GM23338 (cell line): ENCODE data around the gene TOM1L2. TPM values are rescaled to one million over a fixed set of nuclear protein-coding genes. Genes with fewer than 3 reads are reported as not detected.

Source experiments
- ATAC-seq: fragments of 200-7000 bp; cut with Tn5 transposase; 3 replicates; pipeline ENCODE4 v1.9.1; 2020
- DNase-seq: peaks from one replicate; pipeline ENCODE4 v3.0.0-alpha.2; 2015; ENCODE audit warnings: low spot score
- H2AFZ ChIP-seq: fragments of 200-600 bp; sonication (generic); 2 replicates; pipeline ENCODE4 v1.8.0; 2016; ENCODE audit warnings: antibody characterized with exemption, mild to moderate bottlenecking, moderate library complexity
- H3F3A ChIP-seq: fragments of 200-600 bp; sonication (generic); replicated peaks from 2 replicates; pipeline ENCODE4 v1.8.0; 2017; ENCODE audit warnings: antibody characterized with exemption, mixed run types, low read depth
- H3K27ac ChIP-seq: fragments of 200-600 bp; sonication (generic); 2 replicates; pipeline ENCODE4 v1.6.1; 2016; ENCODE audit warnings: low read depth
- H3K27me3 ChIP-seq: fragments of 200-600 bp; sonication (generic); 2 replicates; pipeline ENCODE4 v1.8.0; 2016; ENCODE audit warnings: mild to moderate bottlenecking, mixed run types, moderate library complexity; ENCODE audit not compliant: insufficient read depth
- H3K36me3 ChIP-seq: fragments of 200-600 bp; sonication (generic); 2 replicates; pipeline ENCODE4 v1.8.0; 2016; ENCODE audit warnings: mild to moderate bottlenecking; ENCODE audit not compliant: insufficient read depth
- H3K4me1 ChIP-seq: fragments of 200-600 bp; sonication (generic); 2 replicates; pipeline ENCODE4 v1.8.0; 2016; ENCODE audit warnings: mild to moderate bottlenecking, moderate library complexity; ENCODE audit not compliant: insufficient read depth
- H3K4me2 ChIP-seq: fragments of 200-600 bp; sonication (generic); 2 replicates; pipeline ENCODE4 v1.7.1; 2017; ENCODE audit warnings: mixed run types
- H3K4me3 ChIP-seq: fragments of 200-600 bp; sonication (generic); 2 replicates; pipeline ENCODE4 v1.6.1; 2016; ENCODE audit warnings: mixed run types
- H3K79me2 ChIP-seq: fragments of 200-600 bp; sonication (generic); replicated peaks from 2 replicates; pipeline ENCODE4 v1.8.0; 2017; ENCODE audit warnings: mild to moderate bottlenecking; ENCODE audit not compliant: insufficient read depth
- H3K9me2 ChIP-seq: fragments of 200-600 bp; sonication (generic); 2 replicates; pipeline ENCODE4 v1.8.0; 2017; ENCODE audit not compliant: insufficient read depth
- H4K20me1 ChIP-seq: fragments of 200-600 bp; sonication (generic); replicated peaks from 2 replicates; pipeline ENCODE4 v1.8.0; 2017; ENCODE audit warnings: mild to moderate bottlenecking; ENCODE audit not compliant: insufficient read depth
- H3K27ac Mint-ChIP-seq: 2 replicates; pipeline ENCODE4 v1.8.0; 2020; ENCODE audit warnings: inconsistent platforms, mild to moderate bottlenecking, moderate library complexity, mixed read lengths
- H3K27me3 Mint-ChIP-seq: 3 replicates; pipeline ENCODE4 v1.8.0; 2022; ENCODE audit warnings: low read depth, mild to moderate bottlenecking, moderate library complexity, mixed read lengths, inconsistent platforms; ENCODE audit not compliant: insufficient read depth, poor library complexity
- H3K36me3 Mint-ChIP-seq: 3 replicates; pipeline ENCODE4 v1.8.0; 2021; ENCODE audit warnings: low read depth, mild to moderate bottlenecking, inconsistent platforms, moderate library complexity, mixed read lengths
- H3K4me1 Mint-ChIP-seq: 3 replicates; pipeline ENCODE4 v1.8.0; 2020; ENCODE audit warnings: mild to moderate bottlenecking, inconsistent platforms, mixed read lengths
- H3K4me3 Mint-ChIP-seq: 3 replicates; pipeline ENCODE4 v1.8.0; 2021; ENCODE audit warnings: moderate library complexity, mild to moderate bottlenecking, inconsistent platforms, mixed read lengths
- H3K9me3 Mint-ChIP-seq: 3 replicates; pipeline ENCODE4 v1.8.0; 2020; ENCODE audit warnings: moderate library complexity, mild to moderate bottlenecking, inconsistent platforms, mixed read lengths
- CREB1 ChIP-seq: fragments of 250-450 bp; sonication (Bioruptor Pico); IDR thresholded peaks from 2 replicates; pipeline ENCODE4 v1.5.0; 2020; ENCODE audit warnings: low read depth, mild to moderate bottlenecking, moderate library complexity
- EZH2 ChIP-seq: fragments of 200-600 bp; sonication (generic); IDR thresholded peaks from one replicate; pipeline ENCODE4 v1.8.0; 2017; ENCODE audit warnings: antibody characterized with exemption, mild to moderate bottlenecking, low read depth; ENCODE audit not compliant: unreplicated experiment
- JUNB ChIP-seq: IDR thresholded peaks from one replicate; pipeline ENCODE4 v1.6.1; 2016; ENCODE audit warnings: antibody characterized with exemption; ENCODE audit not compliant: unreplicated experiment
- POLR2AphosphoS5 ChIP-seq: IDR thresholded peaks from 2 replicates; pipeline ENCODE4 v1.6.1; 2016; ENCODE audit warnings: antibody characterized with exemption, low read depth
- STAT1 ChIP-seq: IDR thresholded peaks from one replicate; pipeline ENCODE4 v1.6.1; 2016; ENCODE audit warnings: antibody characterized with exemption; ENCODE audit not compliant: unreplicated experiment
- ZNF114 ChIP-seq: fragments of 250-450 bp; sonication (Bioruptor Pico); IDR thresholded peaks from 2 replicates; pipeline ENCODE4 v1.5.0; 2020; ENCODE audit warnings: mild to moderate bottlenecking, moderate library complexity
- ZNF331 ChIP-seq: fragments of 250-450 bp; sonication (Bioruptor Pico); IDR thresholded peaks from 2 replicates; pipeline ENCODE4 v1.5.0; 2020; ENCODE audit warnings: low read depth, mild to moderate bottlenecking, moderate library complexity
- polyA plus RNA-seq: library from polyadenylated mRNA; unstranded; fragments of >200 nt; fragmentation: Nextera tagmentation; extraction: Ambion mirVana; gene quantifications from 2 replicates; pipeline ENCODE4 v1.2.1, GENCODE V29; 2016
- total RNA-seq: library from RNA; depleted of rRNA; stranded (reverse); fragments of >200 nt; shearing (Covaris generic); gene quantifications from 2 replicates; pipeline ENCODE4 v1.2.3, GENCODE V29; 2014
- TF ChIP-seq, protein P1 (sequence below): IDR thresholded peaks from one replicate; pipeline ENCODE4 v1.6.1; 2018; ENCODE audit warnings: antibody characterized with exemption; ENCODE audit not compliant: unreplicated experiment
- TF ChIP-seq, protein P2 (sequence below), 2 experiments: fragments of 200-600 bp in 1 of 2; sonication (generic) in 1 of 2; conservative IDR thresholded peaks; 2 replicates each; pipeline versions ENCODE4 v1.5.1 to v1.6.1; 2016 to 2017; ENCODE audit warnings: antibody characterized with exemption in 2 of 2, low read depth in 2 of 2, mild to moderate bottlenecking in 2 of 2, moderate library complexity in 1 of 2

The TOM1L2 gene
- total and polyA plus RNA-seq, 2 experiments from 2014 or later, result 3.3 TPM

- H2AFZ ChIP-seq, result no peak overlapping the region
- no peaks in the 10 kb centered on the region for H3K27me3 ChIP-seq
- ATAC-seq (no peak), DNase-seq (no peak)
- no peaks in the 10 kb centered on the region for H3K79me2 ChIP-seq
- H3K4me1 ChIP-seq, result peaks cover 2% of the 10 kb centered on the region; the same call in 1 of the 2 replicates
- H3K36me3 Mint-ChIP-seq, result no peaks in the 10 kb centered on the region
- no peaks in the 10 kb centered on the region for H4K20me1 ChIP-seq
- H3K9me2 ChIP-seq, result no peaks in the 10 kb centered on the region
- H3K4me3 ChIP-seq, result no peak overlapping the region
- H3K27ac ChIP-seq, result no peak overlapping the region
- no peaks in the 10 kb centered on the region for H3K9me3 Mint-ChIP-seq
- H3F3A ChIP-seq, result no peaks in the 10 kb centered on the region
- H3K4me2 ChIP-seq, result no peak overlapping the region
- peaks cover 5% of the 10 kb centered on the region for H3K27me3 Mint-ChIP-seq
- H3K4me3 Mint-ChIP-seq, result no peak overlapping the region
- no peak overlapping the region for H3K27ac Mint-ChIP-seq
- H3K4me1 Mint-ChIP-seq, result peaks cover 9% of the 10 kb centered on the region; the same call in 1 of the 3 replicates
- no peaks in the 10 kb centered on the region for H3K36me3 ChIP-seq
- TF ChIP-seq, protein P1, sequence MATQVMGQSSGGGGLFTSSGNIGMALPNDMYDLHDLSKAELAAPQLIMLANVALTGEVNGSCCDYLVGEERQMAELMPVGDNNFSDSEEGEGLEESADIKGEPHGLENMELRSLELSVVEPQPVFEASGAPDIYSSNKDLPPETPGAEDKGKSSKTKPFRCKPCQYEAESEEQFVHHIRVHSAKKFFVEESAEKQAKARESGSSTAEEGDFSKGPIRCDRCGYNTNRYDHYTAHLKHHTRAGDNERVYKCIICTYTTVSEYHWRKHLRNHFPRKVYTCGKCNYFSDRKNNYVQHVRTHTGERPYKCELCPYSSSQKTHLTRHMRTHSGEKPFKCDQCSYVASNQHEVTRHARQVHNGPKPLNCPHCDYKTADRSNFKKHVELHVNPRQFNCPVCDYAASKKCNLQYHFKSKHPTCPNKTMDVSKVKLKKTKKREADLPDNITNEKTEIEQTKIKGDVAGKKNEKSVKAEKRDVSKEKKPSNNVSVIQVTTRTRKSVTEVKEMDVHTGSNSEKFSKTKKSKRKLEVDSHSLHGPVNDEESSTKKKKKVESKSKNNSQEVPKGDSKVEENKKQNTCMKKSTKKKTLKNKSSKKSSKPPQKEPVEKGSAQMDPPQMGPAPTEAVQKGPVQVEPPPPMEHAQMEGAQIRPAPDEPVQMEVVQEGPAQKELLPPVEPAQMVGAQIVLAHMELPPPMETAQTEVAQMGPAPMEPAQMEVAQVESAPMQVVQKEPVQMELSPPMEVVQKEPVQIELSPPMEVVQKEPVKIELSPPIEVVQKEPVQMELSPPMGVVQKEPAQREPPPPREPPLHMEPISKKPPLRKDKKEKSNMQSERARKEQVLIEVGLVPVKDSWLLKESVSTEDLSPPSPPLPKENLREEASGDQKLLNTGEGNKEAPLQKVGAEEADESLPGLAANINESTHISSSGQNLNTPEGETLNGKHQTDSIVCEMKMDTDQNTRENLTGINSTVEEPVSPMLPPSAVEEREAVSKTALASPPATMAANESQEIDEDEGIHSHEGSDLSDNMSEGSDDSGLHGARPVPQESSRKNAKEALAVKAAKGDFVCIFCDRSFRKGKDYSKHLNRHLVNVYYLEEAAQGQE, result no peak
Measured at GRCh38 chr17:17966399-17966798, 5.8 kb downstream of the TOM1L2 start.

DNA sequence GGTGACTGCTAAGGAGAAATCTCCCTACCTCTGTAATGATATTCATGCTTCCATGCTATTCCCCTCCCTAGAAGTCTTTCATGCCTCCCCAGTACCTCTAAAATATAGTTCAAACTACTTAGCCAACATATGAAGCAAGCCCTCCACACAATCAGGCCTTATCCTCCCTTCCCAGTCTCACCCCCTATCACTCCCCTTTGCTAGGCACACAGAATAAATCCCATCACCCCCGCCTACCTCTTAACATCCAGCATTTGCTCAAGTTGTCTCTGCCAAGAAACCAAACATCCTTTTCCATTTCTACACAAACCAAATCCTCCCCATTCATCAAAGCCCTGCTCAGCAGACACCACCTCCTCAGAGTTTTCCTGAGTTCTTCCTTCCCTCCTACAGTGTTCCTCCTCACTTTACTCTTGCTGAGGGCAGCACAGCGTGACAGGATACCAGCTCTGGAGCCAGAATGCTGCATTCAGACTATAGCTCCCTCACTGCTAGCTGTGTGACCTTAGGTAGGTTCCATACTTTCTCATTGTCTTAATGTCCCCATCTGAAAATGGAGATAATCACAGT is 7.0 kb downstream of the TOM1L2 start:
- Histone ChIP-seq H3K4me1 (no peaks in the 10 kb centered on the region), H4K20me1 (no peaks in the 10 kb centered on the region), H2AFZ (no peak overlapping the region), H3K4me3 (no peak overlapping the region), H3K9me2 (no peaks in the 10 kb centered on the region), H3K27ac (no peak overlapping the region), H3K36me3 (no peaks in the 10 kb centered on the region), H3F3A (no peaks in the 10 kb centered on the region), H3K27me3 (no peaks in the 10 kb centered on the region), H3K79me2 (no peaks in the 10 kb centered on the region), H3K4me2 (no peak overlapping the region)
- Mint-ChIP-seq H3K4me3 (no peak overlapping the region), H3K27me3 (peaks cover 3% of the 10 kb centered on the region), H3K4me1 (peaks cover 5% of the 10 kb centered on the region; the same call in 1 of the 3 replicates), H3K36me3 (no peaks in the 10 kb centered on the region), H3K27ac (no peak overlapping the region), H3K9me3 (no peaks in the 10 kb centered on the region)
- ATAC-seq (no peak), DNase-seq (no peak)
- TF ChIP-seq STAT1 (no peak), POLR2AphosphoS5 (no peak), ZNF114 (CRISPR knock-in tag) (no peak), CREB1 (CRISPR knock-in tag) (no peak), ZNF331 (no peak), JUNB (no peak), EZH2 (no peak)
- TF ChIP-seq, protein P2, sequence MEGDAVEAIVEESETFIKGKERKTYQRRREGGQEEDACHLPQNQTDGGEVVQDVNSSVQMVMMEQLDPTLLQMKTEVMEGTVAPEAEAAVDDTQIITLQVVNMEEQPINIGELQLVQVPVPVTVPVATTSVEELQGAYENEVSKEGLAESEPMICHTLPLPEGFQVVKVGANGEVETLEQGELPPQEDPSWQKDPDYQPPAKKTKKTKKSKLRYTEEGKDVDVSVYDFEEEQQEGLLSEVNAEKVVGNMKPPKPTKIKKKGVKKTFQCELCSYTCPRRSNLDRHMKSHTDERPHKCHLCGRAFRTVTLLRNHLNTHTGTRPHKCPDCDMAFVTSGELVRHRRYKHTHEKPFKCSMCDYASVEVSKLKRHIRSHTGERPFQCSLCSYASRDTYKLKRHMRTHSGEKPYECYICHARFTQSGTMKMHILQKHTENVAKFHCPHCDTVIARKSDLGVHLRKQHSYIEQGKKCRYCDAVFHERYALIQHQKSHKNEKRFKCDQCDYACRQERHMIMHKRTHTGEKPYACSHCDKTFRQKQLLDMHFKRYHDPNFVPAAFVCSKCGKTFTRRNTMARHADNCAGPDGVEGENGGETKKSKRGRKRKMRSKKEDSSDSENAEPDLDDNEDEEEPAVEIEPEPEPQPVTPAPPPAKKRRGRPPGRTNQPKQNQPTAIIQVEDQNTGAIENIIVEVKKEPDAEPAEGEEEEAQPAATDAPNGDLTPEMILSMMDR (conservative IDR thresholded peaks at IDR 0.05; ENCODE audit: low read depth in 2 of 2), result no peak
- TF ChIP-seq, protein P1, result no peak
